Measurements from ENCODE around the gene ZC3H18. TPM values are rescaled to one million over a fixed set of nuclear protein-coding genes. Genes with fewer than 3 reads are reported as not detected.

The ZC3H18 gene
- total RNA-seq, 1 donor from 2014 or later = 44.5 TPM

- Histone ChIP-seq H3K4me3 (no peak overlapping the region), H3K4me1 (no peaks in the 10 kb centered on the region), H3K27ac (no peak overlapping the region), H3K27me3 (peaks cover 25% of the 10 kb centered on the region), H3K9me3 (no peaks in the 10 kb centered on the region), H3K36me3 (no peaks in the 10 kb centered on the region)
- no peak for ATAC-seq
- intact Hi-C loops (cut with DNase I) = no loop called here
- no peak for TF ChIP-seq CTCF (IDR thresholded peaks at IDR 0.05)
- DNase-seq = no peak
Observed at GRCh38 chr16:88640498-88641247, 70.5 kb downstream of the ZC3H18 start.

DNA sequence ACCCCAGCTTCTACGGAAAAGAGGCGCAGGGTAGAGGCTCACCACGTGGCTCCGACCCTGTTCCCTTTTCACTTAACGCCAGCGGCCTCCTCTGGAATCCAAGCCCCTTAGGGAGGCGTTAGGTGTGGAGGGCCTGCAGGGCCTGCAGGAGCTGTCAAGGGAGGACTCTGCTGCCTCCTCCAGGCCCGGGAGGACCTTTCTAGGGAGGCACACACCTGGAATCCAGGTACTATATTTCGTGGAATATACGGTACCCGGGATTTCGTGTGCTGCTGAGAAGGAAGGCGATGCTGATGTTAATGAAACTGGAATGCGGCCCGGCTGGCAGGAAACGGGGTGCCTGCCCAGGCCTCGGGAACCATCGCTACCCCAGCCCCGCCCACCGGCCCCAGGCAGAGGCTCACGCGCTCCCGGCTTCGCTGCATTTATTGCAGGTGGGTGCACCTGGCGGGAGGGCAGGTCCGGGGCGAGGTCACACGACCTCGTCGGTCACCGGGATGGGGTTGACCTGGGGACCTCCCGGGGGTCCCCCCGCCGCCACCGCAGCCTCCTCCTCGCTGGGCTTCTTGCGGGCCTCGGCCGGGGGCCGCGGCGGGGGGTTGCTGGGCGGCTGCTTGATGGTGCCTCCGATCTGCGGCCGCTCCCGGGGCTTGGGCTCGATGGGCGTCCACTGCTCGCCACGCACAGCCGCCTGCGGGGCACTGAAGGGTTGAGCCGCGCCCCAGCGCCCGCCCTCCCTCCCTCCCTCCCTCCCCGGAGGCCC lies 72.9 kb downstream of the ZC3H18 start:
- no peak for TF ChIP-seq CTCF (IDR thresholded peaks at IDR 0.05)
- no peak for ATAC-seq
- H3K27ac ChIP-seq = no peak overlapping the region
- intact Hi-C loops (cut with DNase I) = no loop called here
- peaks cover 20% of the 10 kb centered on the region for H3K27me3 ChIP-seq
- no peak for DNase-seq
- H3K9me3 ChIP-seq = no peaks in the 10 kb centered on the region
- no peaks in the 10 kb centered on the region for H3K4me1 ChIP-seq
- H3K4me3 ChIP-seq = no peak overlapping the region
- H3K36me3 ChIP-seq = no peaks in the 10 kb centered on the region

DNA sequence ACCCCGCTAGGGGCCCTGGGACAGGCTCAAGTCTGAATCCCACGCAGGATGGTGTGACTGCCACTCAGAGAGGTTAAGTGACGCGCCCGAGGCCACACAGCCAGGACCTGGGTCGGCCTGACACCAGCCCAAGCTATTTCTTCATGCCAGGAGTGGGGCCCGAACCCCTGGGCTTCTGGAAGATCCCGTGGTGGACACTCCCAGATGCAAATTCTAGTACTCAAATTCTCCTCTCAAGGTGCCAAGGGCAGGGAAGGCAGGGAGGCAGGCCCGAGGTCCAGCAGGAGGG lies 73.4 kb downstream of the ZC3H18 start:
- Histone ChIP-seq H3K9me3 (no peaks in the 10 kb centered on the region), H3K4me3 (no peak overlapping the region), H3K27me3 (peaks cover 15% of the 10 kb centered on the region), H3K36me3 (no peaks in the 10 kb centered on the region), H3K27ac (no peak overlapping the region), H3K4me1 (no peaks in the 10 kb centered on the region)
- DNase-seq (no peak), ATAC-seq (no peak)
- intact Hi-C loops (cut with DNase I) = no loop called here
- no peak for TF ChIP-seq CTCF (IDR thresholded peaks at IDR 0.05)

- H3K36me3 ChIP-seq = no peaks in the 10 kb centered on the region
- no peak for ATAC-seq
Observed at GRCh38 chr16:88645455-88645854, 75.3 kb downstream of the ZC3H18 start.

DNA sequence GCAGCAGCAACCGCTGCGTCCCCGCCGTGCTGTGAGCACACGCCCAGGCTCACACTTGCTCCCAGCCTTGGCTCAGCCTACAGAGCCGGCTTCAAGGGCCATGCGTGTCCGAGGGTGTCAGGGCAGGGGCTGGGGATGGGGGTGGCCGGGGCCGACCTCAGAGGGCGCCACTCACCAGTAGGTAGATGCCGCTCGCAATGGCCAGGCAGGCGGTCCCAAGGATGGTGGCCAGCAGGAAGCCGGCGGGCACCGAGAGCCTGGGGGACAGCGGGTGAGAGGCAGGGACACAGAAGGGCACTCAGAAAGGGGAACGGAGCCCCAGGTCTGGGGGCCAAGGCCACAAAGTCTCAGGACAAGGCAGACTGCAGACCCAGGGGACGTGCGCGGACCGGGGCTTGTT lies 75.7 kb downstream of the ZC3H18 start:
- ATAC-seq (no peak), DNase-seq (no peak)
- peaks cover 10% of the 10 kb centered on the region for H3K4me1 ChIP-seq
- H3K9me3 ChIP-seq = no peaks in the 10 kb centered on the region
- no peak overlapping the region for H3K4me3 ChIP-seq
- H3K36me3 ChIP-seq = no peaks in the 10 kb centered on the region
- intact Hi-C loops (cut with DNase I) = no loop called here
- no peak for TF ChIP-seq CTCF (IDR thresholded peaks at IDR 0.05)
- no peak overlapping the region for H3K27ac ChIP-seq
- H3K27me3 ChIP-seq = no peaks in the 10 kb centered on the region

More at GRCh38 chr16:88645455-88645854, 75.3 kb downstream of the ZC3H18 start:
- TF ChIP-seq CTCF (IDR thresholded peaks at IDR 0.05) = no peak
- no peaks in the 10 kb centered on the region for H3K9me3 ChIP-seq
- no peak overlapping the region for H3K4me3 ChIP-seq
- intact Hi-C loops (cut with DNase I) = no loop called here
- DNase-seq = no peak
- peaks cover 10% of the 10 kb centered on the region for H3K4me1 ChIP-seq
- no peaks in the 10 kb centered on the region for H3K27me3 ChIP-seq
- no peak overlapping the region for H3K27ac ChIP-seq

Data from upper lobe of right lung (tissue), 1 donor.